GM12878 (cell line): ENCODE measurements around the gene DPEP1. TPM values are rescaled to one million over a fixed set of nuclear protein-coding genes. Genes with fewer than 3 reads are reported as not detected.

ENCODE experiments used
- DPF2 ChIP-seq: fragments of 450-650 bp; IDR thresholded peaks from 2 replicates; pipeline ENCODE4 v1.6.1; 2017; ENCODE audit warnings: mild to moderate bottlenecking
- EED ChIP-seq: sonication (generic); IDR thresholded peaks from 2 replicates; pipeline ENCODE4 v1.6.1; 2016; ENCODE audit warnings: antibody characterized with exemption, low read depth
- EGR1 ChIP-seq, 2 experiments: IDR thresholded peaks; 1 replicate in 1 of 2; 2 replicates in 1 of 2; pipeline ENCODE4 v1.6.1; 2011 to 2012; ENCODE audit warnings: low read depth in 2 of 2, low read length in 2 of 2, borderline replicate concordance in 1 of 2, mild to moderate bottlenecking in 1 of 2, moderate library complexity in 1 of 2
- IRF5 ChIP-seq: fragments of 450-650 bp; IDR thresholded peaks from 2 replicates; pipeline ENCODE4 v1.6.1; 2017; ENCODE audit warnings: borderline replicate concordance
- RELB ChIP-seq: fragments of 450-650 bp; IDR thresholded peaks from 2 replicates; pipeline ENCODE4 v1.6.1; 2017; ENCODE audit warnings: low read depth, mild to moderate bottlenecking, moderate library complexity
- SIN3A ChIP-seq: IDR thresholded peaks from 2 replicates; pipeline ENCODE4 v1.6.1; 2012; ENCODE audit warnings: low read depth, low read length, improper control_type of control experiment
- SMAD1 ChIP-seq: fragments of 450-650 bp; IDR thresholded peaks from 2 replicates; pipeline ENCODE4 v1.6.1; 2018; ENCODE audit warnings: mild to moderate bottlenecking, low read depth; ENCODE audit not compliant: partially characterized antibody
- SREBF1 ChIP-seq: IDR thresholded peaks from 2 replicates; pipeline ENCODE4 v1.6.1; 2012; ENCODE audit warnings: mild to moderate bottlenecking, low read length
- SRF ChIP-seq, 2 experiments: IDR thresholded peaks; 2 replicates each; pipeline ENCODE4 v1.6.1; 2011; ENCODE audit warnings: low read depth in 2 of 2, low read length in 2 of 2, mild to moderate bottlenecking in 1 of 2, moderate library complexity in 1 of 2
- TCF12 ChIP-seq: IDR thresholded peaks from 2 replicates; pipeline ENCODE4 v1.6.1; 2011; ENCODE audit warnings: low read depth, mild to moderate bottlenecking, low read length
- TCF3 ChIP-seq: IDR thresholded peaks from 2 replicates; pipeline ENCODE4 v1.6.1; 2012; ENCODE audit warnings: low read depth, mild to moderate bottlenecking, low read length, borderline replicate concordance; ENCODE audit not compliant: insufficient read depth
- ZNF622 ChIP-seq: fragments of 450-650 bp; IDR thresholded peaks from 2 replicates; pipeline ENCODE4 v1.6.1; 2017; ENCODE audit warnings: mild to moderate bottlenecking, inconsistent platforms
- polyA plus RNA-seq, 11 experiments: library from polyadenylated mRNA; depleted of rRNA in 4 of 11; unstranded in 6 of 11; stranded (reverse) in 5 of 11; fragments of >200 nt; fragmentation: Nextera tagmentation in 4 of 11; fragmentation: Illumina TruSeq in 1 of 11; extraction: Ambion mirVana in 4 of 11; extraction: Trizol in 1 of 11; gene quantifications; 1 replicate in 1 of 11; 2 replicates in 10 of 11; pipeline versions ENCODE4 v1.2.1 to v1.2.3, GENCODE V29; 2011 to 2016; ENCODE audit warnings: inconsistent platforms in 2 of 11, missing spikeins in 2 of 11, low read depth in 1 of 11
- total RNA-seq, 4 experiments: library from RNA; depleted of rRNA in 3 of 4; stranded (reverse); fragments of >200 nt in 3 of 4; fragmentation: Illumina TruSeq in 1 of 4; extraction: Trizol in 1 of 4; gene quantifications; 2 replicates each; pipeline versions ENCODE4 v1.2.1 to v1.2.3, GENCODE V29; 2013 to 2021
- TF ChIP-seq, protein P1 (sequence below): fragments of 450-650 bp; IDR thresholded peaks from 2 replicates; pipeline ENCODE4 v1.6.1; 2017; ENCODE audit warnings: mild to moderate bottlenecking, moderate library complexity
- TF ChIP-seq, protein P2 (sequence below): IDR thresholded peaks from 2 replicates; pipeline ENCODE4 v1.6.1; 2012; ENCODE audit warnings: low read depth, low read length, improper control_type of control experiment
- TF ChIP-seq, protein P3 (sequence below): fragments of 450-650 bp; IDR thresholded peaks from 2 replicates; pipeline ENCODE4 v1.6.1; 2017; ENCODE audit warnings: mild to moderate bottlenecking, moderate library complexity
- TF ChIP-seq, protein P4 (sequence below): IDR thresholded peaks from 2 replicates; pipeline ENCODE4 v1.6.1; 2012; ENCODE audit warnings: low read depth, low read length, improper control_type of control experiment

DPEP1 gene
- total and polyA plus RNA-seq, 10 of the 15 experiments (the other 5 are each of a cell fraction or from before 2014, with no cell fraction given), result not detected

DNA sequence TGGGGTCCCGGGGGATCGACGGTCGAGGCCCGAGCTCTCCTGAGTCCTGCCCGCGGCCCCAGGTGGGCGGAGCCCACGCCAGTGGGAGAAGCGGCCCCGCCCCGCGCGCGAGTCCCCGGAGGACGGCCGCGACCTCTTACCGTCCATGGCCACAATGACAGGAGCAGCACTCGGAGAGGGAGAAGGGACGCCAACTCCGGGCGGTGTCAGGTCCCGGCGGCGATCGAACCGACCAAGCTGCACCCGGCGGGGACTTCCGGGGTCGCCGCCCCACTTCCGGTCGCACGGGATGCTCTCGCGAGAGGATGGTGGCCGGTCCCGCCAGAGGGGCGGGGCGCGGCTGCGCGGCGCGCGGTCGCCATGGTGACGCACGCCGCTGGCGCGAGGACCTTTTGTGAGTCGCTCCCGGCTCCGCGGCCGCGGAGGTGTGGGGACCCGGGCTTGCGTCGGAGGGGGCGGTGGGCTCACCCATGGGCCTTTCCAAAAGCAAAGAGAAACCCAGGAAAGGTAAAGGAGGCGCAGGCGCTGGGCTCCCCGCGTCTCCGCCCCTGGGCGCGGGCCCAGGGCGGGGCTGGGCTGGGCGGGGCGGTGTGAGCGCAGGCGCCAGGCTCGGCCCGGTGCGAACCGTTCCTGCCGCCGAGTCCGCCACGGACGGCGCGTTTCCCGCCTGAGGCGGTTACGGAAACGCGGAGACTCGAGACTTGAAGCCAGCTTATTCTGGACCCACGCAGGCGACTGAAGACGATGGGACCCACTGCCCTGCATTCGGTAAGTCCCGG, 44.2 kb downstream of the DPEP1 start, which contains the start of the genes CHMP1A and SPATA33 (continued):
- TF ChIP-seq, protein P1, sequence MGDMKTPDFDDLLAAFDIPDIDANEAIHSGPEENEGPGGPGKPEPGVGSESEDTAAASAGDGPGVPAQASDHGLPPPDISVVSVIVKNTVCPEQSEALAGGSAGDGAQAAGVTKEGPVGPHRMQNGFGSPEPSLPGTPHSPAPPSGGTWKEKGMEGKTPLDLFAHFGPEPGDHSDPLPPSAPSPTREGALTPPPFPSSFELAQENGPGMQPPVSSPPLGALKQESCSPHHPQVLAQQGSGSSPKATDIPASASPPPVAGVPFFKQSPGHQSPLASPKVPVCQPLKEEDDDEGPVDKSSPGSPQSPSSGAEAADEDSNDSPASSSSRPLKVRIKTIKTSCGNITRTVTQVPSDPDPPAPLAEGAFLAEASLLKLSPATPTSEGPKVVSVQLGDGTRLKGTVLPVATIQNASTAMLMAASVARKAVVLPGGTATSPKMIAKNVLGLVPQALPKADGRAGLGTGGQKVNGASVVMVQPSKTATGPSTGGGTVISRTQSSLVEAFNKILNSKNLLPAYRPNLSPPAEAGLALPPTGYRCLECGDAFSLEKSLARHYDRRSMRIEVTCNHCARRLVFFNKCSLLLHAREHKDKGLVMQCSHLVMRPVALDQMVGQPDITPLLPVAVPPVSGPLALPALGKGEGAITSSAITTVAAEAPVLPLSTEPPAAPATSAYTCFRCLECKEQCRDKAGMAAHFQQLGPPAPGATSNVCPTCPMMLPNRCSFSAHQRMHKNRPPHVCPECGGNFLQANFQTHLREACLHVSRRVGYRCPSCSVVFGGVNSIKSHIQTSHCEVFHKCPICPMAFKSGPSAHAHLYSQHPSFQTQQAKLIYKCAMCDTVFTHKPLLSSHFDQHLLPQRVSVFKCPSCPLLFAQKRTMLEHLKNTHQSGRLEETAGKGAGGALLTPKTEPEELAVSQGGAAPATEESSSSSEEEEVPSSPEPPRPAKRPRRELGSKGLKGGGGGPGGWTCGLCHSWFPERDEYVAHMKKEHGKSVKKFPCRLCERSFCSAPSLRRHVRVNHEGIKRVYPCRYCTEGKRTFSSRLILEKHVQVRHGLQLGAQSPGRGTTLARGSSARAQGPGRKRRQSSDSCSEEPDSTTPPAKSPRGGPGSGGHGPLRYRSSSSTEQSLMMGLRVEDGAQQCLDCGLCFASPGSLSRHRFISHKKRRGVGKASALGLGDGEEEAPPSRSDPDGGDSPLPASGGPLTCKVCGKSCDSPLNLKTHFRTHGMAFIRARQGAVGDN, result 0 out of 2 replicates have a peak, but pooled peaks have one; percentile 34
- TF ChIP-seq IRF5 (no peak), SRF (IDR thresholded peaks at IDR 0.05; ENCODE audit: low read depth in 2 of 2, low read length in 2 of 2) (no peak), SMAD1 (no peak), SIN3A (peak; percentile 95), TCF3 (0 out of 2 replicates have a peak, but pooled peaks have one; percentile 42), DPF2 (peak; percentile 64; the same call in 1 of the 2 replicates), EED (no peak), EGR1 (IDR thresholded peaks at IDR 0.05; ENCODE audit: borderline replicate concordance in 1 of 2, low read depth in 2 of 2, low read length in 2 of 2) (no peak), ZNF622 (no peak), SREBF1 (no peak), TCF12 (0 out of 2 replicates have a peak, but pooled peaks have one; percentile 19), RELB (no peak)
- TF ChIP-seq, protein P2, sequence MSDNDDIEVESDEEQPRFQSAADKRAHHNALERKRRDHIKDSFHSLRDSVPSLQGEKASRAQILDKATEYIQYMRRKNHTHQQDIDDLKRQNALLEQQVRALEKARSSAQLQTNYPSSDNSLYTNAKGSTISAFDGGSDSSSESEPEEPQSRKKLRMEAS, result no peak; the same call in 1 of the 2 replicates
- TF ChIP-seq, protein P3, sequence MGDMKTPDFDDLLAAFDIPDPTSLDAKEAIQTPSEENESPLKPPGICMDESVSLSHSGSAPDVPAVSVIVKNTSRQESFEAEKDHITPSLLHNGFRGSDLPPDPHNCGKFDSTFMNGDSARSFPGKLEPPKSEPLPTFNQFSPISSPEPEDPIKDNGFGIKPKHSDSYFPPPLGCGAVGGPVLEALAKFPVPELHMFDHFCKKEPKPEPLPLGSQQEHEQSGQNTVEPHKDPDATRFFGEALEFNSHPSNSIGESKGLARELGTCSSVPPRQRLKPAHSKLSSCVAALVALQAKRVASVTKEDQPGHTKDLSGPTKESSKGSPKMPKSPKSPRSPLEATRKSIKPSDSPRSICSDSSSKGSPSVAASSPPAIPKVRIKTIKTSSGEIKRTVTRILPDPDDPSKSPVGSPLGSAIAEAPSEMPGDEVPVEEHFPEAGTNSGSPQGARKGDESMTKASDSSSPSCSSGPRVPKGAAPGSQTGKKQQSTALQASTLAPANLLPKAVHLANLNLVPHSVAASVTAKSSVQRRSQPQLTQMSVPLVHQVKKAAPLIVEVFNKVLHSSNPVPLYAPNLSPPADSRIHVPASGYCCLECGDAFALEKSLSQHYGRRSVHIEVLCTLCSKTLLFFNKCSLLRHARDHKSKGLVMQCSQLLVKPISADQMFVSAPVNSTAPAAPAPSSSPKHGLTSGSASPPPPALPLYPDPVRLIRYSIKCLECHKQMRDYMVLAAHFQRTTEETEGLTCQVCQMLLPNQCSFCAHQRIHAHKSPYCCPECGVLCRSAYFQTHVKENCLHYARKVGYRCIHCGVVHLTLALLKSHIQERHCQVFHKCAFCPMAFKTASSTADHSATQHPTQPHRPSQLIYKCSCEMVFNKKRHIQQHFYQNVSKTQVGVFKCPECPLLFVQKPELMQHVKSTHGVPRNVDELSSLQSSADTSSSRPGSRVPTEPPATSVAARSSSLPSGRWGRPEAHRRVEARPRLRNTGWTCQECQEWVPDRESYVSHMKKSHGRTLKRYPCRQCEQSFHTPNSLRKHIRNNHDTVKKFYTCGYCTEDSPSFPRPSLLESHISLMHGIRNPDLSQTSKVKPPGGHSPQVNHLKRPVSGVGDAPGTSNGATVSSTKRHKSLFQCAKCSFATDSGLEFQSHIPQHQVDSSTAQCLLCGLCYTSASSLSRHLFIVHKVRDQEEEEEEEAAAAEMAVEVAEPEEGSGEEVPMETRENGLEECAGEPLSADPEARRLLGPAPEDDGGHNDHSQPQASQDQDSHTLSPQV, result no peak
- TF ChIP-seq, protein P4, sequence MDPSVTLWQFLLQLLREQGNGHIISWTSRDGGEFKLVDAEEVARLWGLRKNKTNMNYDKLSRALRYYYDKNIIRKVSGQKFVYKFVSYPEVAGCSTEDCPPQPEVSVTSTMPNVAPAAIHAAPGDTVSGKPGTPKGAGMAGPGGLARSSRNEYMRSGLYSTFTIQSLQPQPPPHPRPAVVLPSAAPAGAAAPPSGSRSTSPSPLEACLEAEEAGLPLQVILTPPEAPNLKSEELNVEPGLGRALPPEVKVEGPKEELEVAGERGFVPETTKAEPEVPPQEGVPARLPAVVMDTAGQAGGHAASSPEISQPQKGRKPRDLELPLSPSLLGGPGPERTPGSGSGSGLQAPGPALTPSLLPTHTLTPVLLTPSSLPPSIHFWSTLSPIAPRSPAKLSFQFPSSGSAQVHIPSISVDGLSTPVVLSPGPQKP, result peak; percentile 96
